ENCODE results near the gene STIL. TPM values are rescaled to one million over a fixed set of nuclear protein-coding genes. Genes with fewer than 3 reads are reported as not detected.
"Not testable (repeated sequence)": the region's sequence is repeated elsewhere in the genome, so short reads cannot be mapped to it uniquely, and the experiment has no call there.

Gene STIL
- total RNA-seq, 1 donor from 2014 or later, result 8.4 TPM

- no peak for DNase-seq (ENCODE audit: low read depth, low spot score)
Observed at GRCh38 chr1:47223174-47223920, 90.6 kb downstream of the STIL start.

GRCh38 chr1:47222476-47222875, 91.5 kb downstream of the STIL start:
- no peak for DNase-seq (ENCODE audit: low read depth, low spot score)

DNA sequence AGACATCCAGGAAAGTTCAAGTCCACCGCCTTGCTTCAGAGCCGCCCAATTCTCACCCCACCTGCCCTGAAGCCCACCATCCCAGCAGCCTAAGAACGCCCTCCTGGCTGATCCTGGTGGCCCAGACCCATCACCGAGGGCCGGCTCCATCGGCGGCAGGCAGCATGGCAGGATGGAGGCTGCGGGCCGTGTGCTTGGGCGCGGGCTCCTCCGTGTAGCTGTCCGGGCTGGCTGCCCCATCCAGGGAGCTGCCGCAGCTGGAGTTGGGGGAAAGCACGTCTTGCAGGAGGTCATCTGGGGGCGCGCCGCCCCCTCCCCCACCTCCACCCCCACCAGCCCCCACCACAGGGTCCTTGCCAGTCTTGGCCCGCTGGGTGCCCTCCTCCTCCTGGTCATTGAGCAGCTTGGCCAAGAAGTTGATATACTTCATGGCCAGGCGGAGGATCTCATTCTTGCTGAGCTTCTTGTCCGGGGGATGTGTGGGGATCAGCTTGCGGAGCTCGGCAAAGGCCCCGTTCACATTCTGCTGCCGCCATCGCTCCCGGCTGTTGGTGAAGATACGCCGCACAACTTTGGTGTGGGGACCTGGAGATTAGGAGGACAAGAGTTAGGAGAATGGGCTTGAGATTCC, 94.2 kb downstream of the STIL start:
- no peak for DNase-seq (ENCODE audit: low read depth, low spot score)

DNA sequence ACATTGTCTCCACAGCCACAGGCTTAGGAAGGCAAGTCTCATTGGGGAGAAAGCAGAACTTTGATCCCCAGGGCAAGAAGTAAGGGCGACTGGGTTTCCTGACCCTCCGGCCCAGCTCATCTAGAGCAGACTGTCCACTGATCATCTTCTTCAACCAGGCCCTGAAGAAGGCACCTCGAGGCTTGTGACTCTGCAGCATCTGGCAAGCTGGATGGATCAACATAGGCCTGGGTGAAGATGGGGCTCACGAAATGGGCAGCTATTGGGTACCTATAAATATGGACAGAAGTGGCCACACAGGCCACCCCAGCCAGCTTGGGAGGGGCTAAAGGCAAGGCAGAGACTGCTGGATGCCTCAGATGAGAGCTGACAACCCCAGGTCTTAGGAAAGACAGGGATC, 94.9 kb downstream of the STIL start:
- DNase-seq (ENCODE audit: low read depth, low spot score), result no peak

DNA sequence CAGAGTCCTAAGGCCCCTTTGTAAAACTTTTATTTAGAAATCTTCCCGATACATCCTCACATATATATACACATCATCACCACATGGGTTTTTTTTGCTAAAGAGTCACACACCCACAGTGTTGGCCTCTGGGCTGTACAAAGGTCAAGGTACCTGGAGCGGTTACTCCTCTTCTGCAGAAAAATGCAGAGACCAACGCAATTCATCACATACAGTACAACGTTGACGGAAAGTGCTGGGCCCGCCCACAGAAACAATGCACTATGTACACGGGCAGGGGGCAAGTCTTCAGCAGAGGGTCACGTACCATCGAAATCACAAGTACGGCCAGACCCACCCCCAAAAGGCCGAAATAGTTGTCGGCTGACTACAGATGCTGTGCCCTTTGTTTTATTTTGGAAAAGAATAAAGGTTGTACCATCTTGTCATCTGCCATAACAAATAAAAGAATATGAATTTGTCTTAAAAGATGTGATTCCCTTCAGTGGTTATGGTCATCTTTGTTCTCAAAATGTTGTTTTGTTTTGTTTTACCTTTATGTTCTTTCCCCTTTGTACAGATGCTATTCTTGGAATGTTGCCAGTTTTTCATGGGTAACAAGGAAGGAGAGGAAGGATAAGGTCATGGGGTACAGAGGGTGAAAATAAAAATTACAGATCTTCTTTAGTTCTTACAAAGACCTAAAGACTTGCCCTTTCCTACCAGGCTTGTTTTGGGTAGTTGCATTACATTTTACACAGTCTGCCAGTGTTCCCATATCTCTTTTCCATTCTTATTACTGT, 97.5 kb downstream of the STIL start:
- DNase-seq (ENCODE audit: low read depth, low spot score), result no peak

- no peak for DNase-seq (ENCODE audit: low read depth, low spot score)
Observed at GRCh38 chr1:47215713-47216112, 98.2 kb downstream of the STIL start.

DNA sequence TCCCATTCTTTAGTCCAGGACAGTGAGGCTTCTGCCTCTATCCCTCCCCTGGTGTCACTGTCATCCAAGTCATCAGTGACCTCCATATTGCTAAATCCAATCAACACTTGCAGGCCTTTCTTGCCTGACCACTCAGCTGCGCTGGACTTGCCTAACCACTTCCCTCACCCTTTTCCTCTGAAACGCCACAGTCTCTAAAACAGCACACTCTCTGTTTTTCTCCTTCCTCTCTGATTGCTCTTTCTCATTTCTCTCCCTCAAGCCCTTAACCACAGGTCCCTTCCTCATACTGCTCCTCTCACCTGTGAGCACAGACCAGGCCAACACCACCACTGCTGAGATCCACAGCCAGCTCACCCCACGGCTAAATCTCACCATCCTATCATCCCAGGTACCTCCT, 99.4 kb downstream of the STIL start:
- no peak for DNase-seq (ENCODE audit: low read depth, low spot score)

- DNase-seq (ENCODE audit: low read depth, low spot score), result no peak
Observed at GRCh38 chr1:47213230-47213963, 100.5 kb downstream of the STIL start.

DNA sequence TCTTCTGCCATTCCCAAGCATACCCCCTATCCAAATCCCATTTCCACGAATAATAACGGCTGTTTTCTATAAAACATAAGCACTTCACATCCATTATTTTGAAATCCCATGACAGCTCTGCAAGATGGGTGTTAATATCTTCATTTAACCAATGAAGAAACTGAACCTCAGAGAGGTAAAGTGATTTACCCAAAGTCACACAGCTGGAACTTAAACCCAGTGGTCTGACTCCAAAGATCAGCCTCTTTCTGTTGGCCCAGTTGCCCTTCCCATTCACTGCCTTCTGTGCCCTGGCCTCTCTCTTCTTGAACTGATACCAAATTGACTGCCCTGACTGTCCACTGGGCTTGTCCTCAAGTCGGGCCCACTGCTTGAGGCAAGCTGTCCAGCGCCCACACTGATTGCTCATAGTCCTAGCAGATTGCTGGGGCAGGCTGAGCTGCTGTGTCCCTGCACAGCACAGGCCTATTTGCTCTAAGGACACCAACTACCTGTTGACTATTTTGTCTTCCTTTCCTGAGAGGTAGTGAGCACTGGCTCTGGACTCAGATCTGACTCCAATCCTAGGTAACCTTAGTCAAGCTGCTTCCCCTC, 101.2 kb downstream of the STIL start:
- DNase-seq (ENCODE audit: low read depth, low spot score), result no peak

- DNase-seq (ENCODE audit: low read depth, low spot score), result peak; percentile 85
Observed at GRCh38 chr1:47211796-47212269, 102.1 kb downstream of the STIL start.

DNA sequence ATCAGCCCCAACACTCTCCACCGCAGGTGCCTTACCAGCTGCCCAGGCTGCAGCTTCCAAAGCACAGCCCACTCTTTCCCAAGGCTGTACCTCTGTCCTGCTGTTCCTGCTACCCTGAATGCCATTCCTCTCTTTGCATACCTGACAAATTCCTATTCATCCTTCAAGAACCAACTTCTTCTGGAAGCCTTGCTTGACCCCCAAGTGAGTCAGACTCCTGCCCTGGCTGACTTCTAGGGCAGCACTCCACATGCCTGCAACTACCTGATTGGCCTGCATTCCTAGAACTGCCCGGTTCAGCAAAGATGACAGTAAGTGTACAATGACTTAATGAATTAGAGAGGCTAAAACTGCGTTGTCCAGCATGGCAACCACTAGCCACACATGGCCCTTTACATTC, 103.3 kb downstream of the STIL start:
- no peak for DNase-seq (ENCODE audit: low read depth, low spot score)

DNA sequence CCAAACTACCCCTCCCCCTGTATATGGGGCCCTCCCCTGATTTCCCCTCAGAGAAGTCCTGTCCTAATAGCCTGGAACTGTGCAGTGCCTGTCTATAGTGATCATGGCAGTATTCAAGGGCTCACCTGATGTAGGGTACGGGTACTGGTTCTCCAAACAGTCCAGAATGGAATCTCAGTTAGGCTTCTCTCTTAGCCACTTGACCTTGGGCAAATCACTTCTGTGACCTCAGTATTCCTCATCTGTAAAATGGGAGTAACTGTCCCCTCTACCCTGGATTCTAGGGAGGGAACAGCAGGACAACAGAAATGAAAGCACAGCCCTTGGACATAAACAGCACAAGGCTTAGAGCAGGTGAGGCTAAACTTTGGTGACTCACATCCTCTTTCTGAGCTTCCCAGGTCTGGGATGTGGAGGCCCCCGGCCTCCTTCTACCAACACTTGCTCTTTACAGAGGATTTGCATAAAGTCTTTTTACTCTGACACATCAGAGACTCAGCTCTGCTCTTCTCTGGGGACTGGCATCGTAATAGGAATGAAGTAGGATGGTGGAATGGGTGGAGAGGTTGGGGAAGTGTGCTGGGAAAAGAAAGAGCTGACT, 104.1 kb downstream of the STIL start:
- DNase-seq (ENCODE audit: low read depth, low spot score), result no peak

DNA sequence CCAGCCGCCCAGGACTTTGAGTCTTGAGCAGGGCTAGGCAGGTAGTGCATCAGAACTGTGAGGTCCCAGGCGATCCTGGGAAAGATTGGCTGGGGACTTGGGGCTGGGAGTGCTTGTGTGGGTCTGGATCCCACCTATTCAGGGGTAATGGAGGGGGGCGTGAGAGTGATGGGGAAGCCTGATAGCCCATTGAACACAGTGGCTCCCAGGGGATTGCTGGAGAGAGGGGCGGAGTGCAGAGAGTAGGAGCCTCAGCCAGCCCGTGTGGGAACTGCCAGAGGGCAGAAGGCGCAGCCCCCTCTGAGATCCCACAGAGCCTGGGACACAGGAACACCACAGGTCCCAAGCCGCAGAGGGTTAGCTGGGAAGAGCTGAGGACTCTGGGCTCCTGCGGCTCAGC, 104.9 kb downstream of the STIL start:
- DNase-seq (ENCODE audit: low read depth, low spot score), result no peak

DNA sequence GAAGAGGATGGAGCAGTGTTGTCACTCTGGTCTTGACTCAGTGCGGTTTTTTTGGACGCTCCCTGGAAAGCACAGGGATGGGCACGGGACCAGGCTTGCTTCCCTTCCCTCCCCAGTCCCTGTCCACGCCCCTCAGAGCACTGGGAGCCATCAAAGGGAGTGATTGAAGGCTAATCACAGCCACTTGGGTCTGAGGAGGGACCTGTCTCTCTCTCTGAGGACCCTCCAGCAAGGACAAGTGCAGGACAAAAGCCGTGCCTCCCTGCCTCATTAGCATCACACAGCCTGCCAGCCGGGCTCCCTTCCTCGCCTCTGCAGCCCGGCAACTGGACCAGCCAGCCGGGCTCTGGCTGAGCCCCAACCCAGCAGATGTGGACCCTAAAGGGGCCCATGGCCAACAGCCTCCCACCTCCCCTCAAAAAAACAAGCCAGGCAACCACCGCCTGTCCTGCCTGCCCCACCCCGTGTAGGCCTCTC, 105.5 kb downstream of the STIL start:
- DNase-seq (ENCODE audit: low read depth, low spot score), result no peak

DNA sequence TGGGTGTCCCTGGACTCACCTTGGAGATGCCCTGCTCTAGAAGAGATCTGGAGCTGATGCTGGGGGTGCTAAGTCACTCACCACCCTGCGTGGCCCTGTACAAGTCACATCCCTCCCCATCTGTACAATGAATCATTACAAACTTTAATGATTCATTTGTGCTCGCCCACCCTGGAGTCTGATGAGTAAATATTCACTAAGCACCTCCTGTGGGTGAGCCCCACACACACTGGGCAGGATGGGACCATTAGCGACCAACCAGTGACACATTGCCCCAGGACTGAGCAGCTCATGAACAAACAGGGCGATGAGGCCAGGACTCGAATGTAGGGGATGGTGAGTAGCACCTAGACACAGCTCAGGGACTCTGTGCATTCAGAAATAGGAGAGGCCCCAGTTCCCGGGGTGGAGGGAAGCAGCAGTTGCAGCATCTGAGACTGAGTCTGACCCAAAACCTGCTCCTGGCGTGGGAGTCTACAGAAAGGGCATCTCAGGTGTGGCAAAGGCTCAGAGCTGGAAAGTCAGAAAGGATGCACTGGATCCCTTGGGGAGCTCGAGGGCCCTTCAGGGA, 106.1 kb downstream of the STIL start:
- no peak for DNase-seq (ENCODE audit: low read depth, low spot score)

- DNase-seq (ENCODE audit: low read depth, low spot score), result no peak
Observed at GRCh38 chr1:47205918-47206317, 108.0 kb downstream of the STIL start.

DNA sequence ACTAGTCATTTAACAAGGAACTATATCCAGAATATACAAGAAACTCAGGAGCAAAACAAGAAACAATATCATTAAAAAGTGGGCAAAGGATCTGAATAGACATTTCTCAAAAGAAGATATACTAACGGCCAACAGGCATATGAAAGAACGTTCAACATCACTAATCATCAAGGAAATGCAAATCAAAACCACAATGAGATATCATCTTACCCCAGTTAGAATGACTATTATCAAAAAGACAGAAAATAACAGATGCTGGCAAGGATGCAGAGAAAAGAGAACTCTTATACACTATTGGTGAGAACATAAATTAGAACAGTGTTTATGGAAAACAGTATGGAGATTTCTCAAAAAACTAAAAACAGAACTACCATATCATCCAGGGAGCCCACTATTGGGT, 110.4 kb downstream of the STIL start:
- DNase-seq (ENCODE audit: low read depth, low spot score), result not testable (repeated sequence)

DNA sequence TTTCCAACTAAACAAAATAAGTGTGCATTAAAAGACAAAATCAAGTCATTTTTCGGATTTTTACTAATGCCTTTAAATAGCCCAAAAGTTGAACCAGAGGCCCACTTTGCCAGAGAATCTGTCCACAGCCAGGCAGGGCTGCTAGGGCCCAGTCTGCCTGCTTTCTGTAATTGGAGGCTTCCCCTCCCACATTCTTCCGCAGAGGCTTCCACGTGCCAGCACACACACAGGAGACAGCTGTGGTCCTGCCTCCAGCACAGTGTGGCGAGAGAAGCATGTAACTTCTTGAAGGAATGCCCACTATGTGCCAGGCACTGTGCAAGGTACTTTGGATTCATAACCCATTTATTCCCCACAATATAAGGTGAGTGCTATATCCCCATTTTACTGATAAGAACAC, 112.8 kb downstream of the STIL start:
- no peak for DNase-seq (ENCODE audit: low read depth, low spot score)
